Neural cell (in vitro differentiated cells): ENCODE data around the gene LCT. TPM values are rescaled to one million over a fixed set of nuclear protein-coding genes. Genes with fewer than 3 reads are reported as not detected.

Source experiments
- H2AFZ ChIP-seq: fragments of 200-600, 300-800 bp; sonication (generic), shearing (Covaris generic); 2 replicates; pipeline ENCODE4 v1.6.0; 2014; ENCODE audit warnings: low read depth, mild to moderate bottlenecking, antibody characterized with exemption, low read length, moderate library complexity
- H3F3A ChIP-seq: fragments of 200-600 bp; shearing (Covaris generic); 2 replicates; pipeline ENCODE4 v1.6.1; 2016; ENCODE audit warnings: mild to moderate bottlenecking, moderate library complexity, mixed read lengths, antibody characterized with exemption, low read length; ENCODE audit not compliant: insufficient read depth, poor library complexity, severe bottlenecking
- H3K27ac ChIP-seq: fragments of 200-600, 300-800 bp; sonication (generic), shearing (Covaris generic); 2 replicates; pipeline ENCODE4 v1.5.1; 2014; ENCODE audit warnings: mild to moderate bottlenecking, low read length, moderate library complexity
- H3K27me3 ChIP-seq: fragments of 300-800, 200-600 bp; sonication (generic), shearing (Covaris generic); 2 replicates; pipeline ENCODE4 v1.6.0; 2014; ENCODE audit warnings: mild to moderate bottlenecking, low read depth, low read length, moderate library complexity; ENCODE audit not compliant: insufficient read depth
- H3K36me3 ChIP-seq: fragments of 300-800, 200-600 bp; sonication (generic), shearing (Covaris generic); 2 replicates; pipeline ENCODE4 v1.5.1; 2014; ENCODE audit warnings: mild to moderate bottlenecking, antibody characterized with exemption, low read length, moderate library complexity; ENCODE audit not compliant: insufficient read depth
- H3K4me2 ChIP-seq: fragments of 300-800, 200-600 bp; sonication (generic), shearing (Covaris generic); 2 replicates; pipeline ENCODE4 v1.6.0; 2014; ENCODE audit warnings: mild to moderate bottlenecking, low read length
- H3K4me3 ChIP-seq: fragments of 300-800, 200-600 bp; sonication (generic), shearing (Covaris generic); 2 replicates; pipeline ENCODE4 v1.5.1; 2014; ENCODE audit warnings: mild to moderate bottlenecking, low read length, moderate library complexity
- H3K79me2 ChIP-seq: fragments of 200-600 bp; shearing (Covaris generic); replicated peaks from 2 replicates; pipeline ENCODE4 v1.6.0; 2014; ENCODE audit warnings: mild to moderate bottlenecking, low read length, moderate library complexity; ENCODE audit not compliant: insufficient read depth
- H3K9ac ChIP-seq: fragments of 300-800, 200-600 bp; sonication (generic), shearing (Covaris generic); 2 replicates; pipeline ENCODE4 v1.6.1; 2016; ENCODE audit warnings: mild to moderate bottlenecking, low read length, mixed read lengths
- H3K9me2 ChIP-seq: fragments of 200-600 bp; shearing (Covaris generic); 2 replicates; pipeline ENCODE4 v1.6.1; 2016; ENCODE audit warnings: mild to moderate bottlenecking, low read length, mixed read lengths; ENCODE audit not compliant: insufficient read depth
- H3K9me3 ChIP-seq: fragments of 200-600, 300-800 bp; sonication (generic), shearing (Covaris generic); 2 replicates; pipeline ENCODE4 v1.6.1; 2016; ENCODE audit warnings: mild to moderate bottlenecking, mixed run types, low read length, moderate library complexity, mixed read lengths
- H4K20me1 ChIP-seq: fragments of 200-600 bp; shearing (Covaris generic); 2 replicates; pipeline ENCODE4 v1.6.1; 2016; ENCODE audit warnings: mild to moderate bottlenecking, mixed run types; ENCODE audit not compliant: insufficient read depth
- EP300 ChIP-seq: fragments of 450-650 bp; conservative IDR thresholded peaks from 2 replicates; pipeline ENCODE4 v1.6.1; 2014; ENCODE audit warnings: antibody characterized with exemption, mild to moderate bottlenecking, moderate library complexity; ENCODE audit not compliant: poor library complexity, severe bottlenecking
- EZH2 ChIP-seq: fragments of 200-600, 300-800 bp; shearing (Covaris generic), sonication (generic); IDR thresholded peaks from 2 replicates; pipeline ENCODE4 v1.6.1; 2014; ENCODE audit warnings: antibody characterized with exemption, low read length, borderline replicate concordance, mild to moderate bottlenecking; ENCODE audit not compliant: insufficient read depth, poor library complexity, severe bottlenecking
- MXI1 ChIP-seq: fragments of 450-650 bp; conservative IDR thresholded peaks from 2 replicates; pipeline ENCODE4 v1.6.1; 2014; ENCODE audit warnings: antibody characterized with exemption, mild to moderate bottlenecking; ENCODE audit not compliant: poor library complexity, severe bottlenecking
- POLR2AphosphoS5 ChIP-seq: IDR thresholded peaks from 2 replicates; pipeline ENCODE4 v1.6.1; 2012
- RAD21 ChIP-seq: fragments of 450-650 bp; conservative IDR thresholded peaks from 2 replicates; pipeline ENCODE4 v1.6.1; 2014; ENCODE audit warnings: antibody characterized with exemption, mild to moderate bottlenecking, moderate library complexity
- REST ChIP-seq: IDR thresholded peaks from 2 replicates; pipeline ENCODE4 v1.6.1; 2012; ENCODE audit warnings: borderline replicate concordance
- SMC3 ChIP-seq: fragments of 450-650 bp; conservative IDR thresholded peaks from 2 replicates; pipeline ENCODE4 v1.6.1; 2014; ENCODE audit warnings: antibody characterized with exemption, mild to moderate bottlenecking, moderate library complexity; ENCODE audit not compliant: poor library complexity
- TAF1 ChIP-seq: IDR thresholded peaks from 2 replicates; pipeline ENCODE4 v1.6.1; 2012; ENCODE audit warnings: low read depth
- polyA plus RNA-seq: library from polyadenylated mRNA; depleted of rRNA; stranded (reverse); fragments of >200 nt; gene quantifications from 2 replicates; pipeline ENCODE4 v1.2.3, GENCODE V29; 2014
- TF ChIP-seq, protein P1 (sequence below): fragments of 450-650 bp; IDR thresholded peaks from 2 replicates; pipeline ENCODE4 v1.5.1; 2014; ENCODE audit warnings: antibody characterized with exemption, mild to moderate bottlenecking, moderate library complexity; ENCODE audit not compliant: poor library complexity, severe bottlenecking

LCT gene
- polyA plus RNA-seq, 1 donor from 2014 or later: not detected

DNA sequence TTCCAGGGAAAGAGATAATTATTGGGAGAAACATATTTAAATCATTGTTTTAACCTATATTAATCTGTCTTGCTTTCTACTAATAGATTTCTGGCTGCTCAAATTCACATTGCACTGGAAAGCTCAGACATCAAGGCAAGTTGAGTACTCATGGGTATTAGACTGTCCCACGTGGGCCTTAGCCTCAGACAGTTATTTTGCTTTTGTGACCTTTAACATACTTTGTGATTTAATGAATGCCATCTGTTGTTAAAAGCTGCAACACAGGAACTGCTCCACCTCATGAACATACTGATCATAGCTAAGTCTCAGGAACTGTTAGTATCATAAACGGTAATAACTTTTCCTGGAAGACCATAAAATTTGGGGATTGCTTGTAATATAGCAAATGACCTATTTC lies 2.7 kb upstream of the LCT start:
- no peak overlapping the region for H2AFZ ChIP-seq
- H3K27me3 ChIP-seq: no peaks in the 10 kb centered on the region
- H3K4me2 ChIP-seq: no peak overlapping the region
- H3K27ac ChIP-seq: no peak overlapping the region
- no peaks in the 10 kb centered on the region for H3K9me2 ChIP-seq
- H3K9me3 ChIP-seq: no peaks in the 10 kb centered on the region
- no peaks in the 10 kb centered on the region for H3K79me2 ChIP-seq
- no peaks in the 10 kb centered on the region for H3F3A ChIP-seq
- no peak overlapping the region for H3K4me3 ChIP-seq
- no peak for TF ChIP-seq EZH2
- TF ChIP-seq TAF1: no peak
- no peak for TF ChIP-seq POLR2AphosphoS5
- TF ChIP-seq MXI1: no peak
- no peak for TF ChIP-seq SMC3
- no peak for TF ChIP-seq EP300
- TF ChIP-seq, protein P1, sequence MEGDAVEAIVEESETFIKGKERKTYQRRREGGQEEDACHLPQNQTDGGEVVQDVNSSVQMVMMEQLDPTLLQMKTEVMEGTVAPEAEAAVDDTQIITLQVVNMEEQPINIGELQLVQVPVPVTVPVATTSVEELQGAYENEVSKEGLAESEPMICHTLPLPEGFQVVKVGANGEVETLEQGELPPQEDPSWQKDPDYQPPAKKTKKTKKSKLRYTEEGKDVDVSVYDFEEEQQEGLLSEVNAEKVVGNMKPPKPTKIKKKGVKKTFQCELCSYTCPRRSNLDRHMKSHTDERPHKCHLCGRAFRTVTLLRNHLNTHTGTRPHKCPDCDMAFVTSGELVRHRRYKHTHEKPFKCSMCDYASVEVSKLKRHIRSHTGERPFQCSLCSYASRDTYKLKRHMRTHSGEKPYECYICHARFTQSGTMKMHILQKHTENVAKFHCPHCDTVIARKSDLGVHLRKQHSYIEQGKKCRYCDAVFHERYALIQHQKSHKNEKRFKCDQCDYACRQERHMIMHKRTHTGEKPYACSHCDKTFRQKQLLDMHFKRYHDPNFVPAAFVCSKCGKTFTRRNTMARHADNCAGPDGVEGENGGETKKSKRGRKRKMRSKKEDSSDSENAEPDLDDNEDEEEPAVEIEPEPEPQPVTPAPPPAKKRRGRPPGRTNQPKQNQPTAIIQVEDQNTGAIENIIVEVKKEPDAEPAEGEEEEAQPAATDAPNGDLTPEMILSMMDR: no peak
- no peak for TF ChIP-seq RAD21
- no peak for TF ChIP-seq REST
- H3K36me3 ChIP-seq: no peaks in the 10 kb centered on the region
- no peak overlapping the region for H3K9ac ChIP-seq
- no peaks in the 10 kb centered on the region for H4K20me1 ChIP-seq

GRCh38 chr2:135838502-135838901 lies 1.5 kb upstream of the LCT start:
- H3K27ac ChIP-seq: no peak overlapping the region
- no peak for TF ChIP-seq TAF1
- no peak for TF ChIP-seq EP300
- TF ChIP-seq RAD21: no peak
- TF ChIP-seq, protein P1: no peak
- H3K36me3 ChIP-seq: no peaks in the 10 kb centered on the region
- H3F3A ChIP-seq: no peaks in the 10 kb centered on the region
- no peak overlapping the region for H2AFZ ChIP-seq
- no peaks in the 10 kb centered on the region for H3K9me3 ChIP-seq
- H3K27me3 ChIP-seq: no peaks in the 10 kb centered on the region
- no peak overlapping the region for H3K4me2 ChIP-seq
- H4K20me1 ChIP-seq: no peaks in the 10 kb centered on the region
- no peaks in the 10 kb centered on the region for H3K9me2 ChIP-seq
- no peaks in the 10 kb centered on the region for H3K79me2 ChIP-seq
- H3K4me3 ChIP-seq: no peak overlapping the region
- H3K9ac ChIP-seq: no peak overlapping the region
